ENCODE data around the gene KIT. TPM values are rescaled to one million over a fixed set of nuclear protein-coding genes. Genes with fewer than 3 reads are reported as not detected.

The KIT gene
- total RNA-seq, 1 donor from 2014 or later, result 1.2 TPM

- H3K27ac ChIP-seq (replicated peaks), result no peak overlapping the region
- no peaks in the 10 kb centered on the region for H3K4me1 ChIP-seq
- no peak for TF ChIP-seq CTCF (IDR thresholded peaks at IDR 0.05; ENCODE audit: borderline replicate concordance)
- no peaks in the 10 kb centered on the region for H3K27me3 ChIP-seq (ENCODE audit: low read depth)
- H3K36me3 ChIP-seq, result no peaks in the 10 kb centered on the region
- intact Hi-C loops (cut with micrococcal nuclease), result no loop called here
- H3K4me3 ChIP-seq, result no peak overlapping the region
- DNase-seq, result no peak
- H3K9me3 ChIP-seq (replicated peaks), result no peaks in the 10 kb centered on the region
These were observed 28.1 kb downstream of the KIT start for GRCh38 chr4:54685810-54686209.

GRCh38 chr4:54687887-54688841 lies 30.4 kb downstream of the KIT start:
- H3K4me3 ChIP-seq, result no peak overlapping the region
- no peaks in the 10 kb centered on the region for H3K9me3 ChIP-seq (replicated peaks)
- intact Hi-C loops (cut with micrococcal nuclease), result no loop called here
- H3K27ac ChIP-seq (replicated peaks), result no peak overlapping the region
- no peaks in the 10 kb centered on the region for H3K27me3 ChIP-seq (ENCODE audit: low read depth)
- TF ChIP-seq CTCF (IDR thresholded peaks at IDR 0.05; ENCODE audit: borderline replicate concordance), result no peak
- H3K36me3 ChIP-seq, result no peaks in the 10 kb centered on the region
- H3K4me1 ChIP-seq, result no peaks in the 10 kb centered on the region
- DNase-seq, result no peak

- H3K36me3 ChIP-seq, result no peaks in the 10 kb centered on the region
- no peaks in the 10 kb centered on the region for H3K4me1 ChIP-seq
- no peak for DNase-seq
- TF ChIP-seq CTCF (IDR thresholded peaks at IDR 0.05; ENCODE audit: borderline replicate concordance), result no peak
- no peaks in the 10 kb centered on the region for H3K27me3 ChIP-seq (ENCODE audit: low read depth)
- H3K27ac ChIP-seq (replicated peaks), result no peak overlapping the region
- intact Hi-C loops (cut with micrococcal nuclease), result no loop called here
- no peaks in the 10 kb centered on the region for H3K9me3 ChIP-seq (replicated peaks)
- no peak overlapping the region for H3K4me3 ChIP-seq
These were observed 37.6 kb downstream of the KIT start for GRCh38 chr4:54695337-54695736.

GRCh38 chr4:54695788-54696187 lies 38.0 kb downstream of the KIT start:
- Histone ChIP-seq H3K9me3 (replicated peaks) (no peaks in the 10 kb centered on the region), H3K36me3 (no peaks in the 10 kb centered on the region), H3K4me3 (no peak overlapping the region), H3K4me1 (no peaks in the 10 kb centered on the region), H3K27me3 (ENCODE audit: low read depth) (no peaks in the 10 kb centered on the region), H3K27ac (replicated peaks) (no peak overlapping the region)
- TF ChIP-seq CTCF (IDR thresholded peaks at IDR 0.05; ENCODE audit: borderline replicate concordance), result no peak
- DNase-seq, result no peak
- intact Hi-C loops (cut with micrococcal nuclease), result no loop called here

GRCh38 chr4:54696649-54697048 lies 38.9 kb downstream of the KIT start:
- Histone ChIP-seq H3K4me1 (no peaks in the 10 kb centered on the region), H3K4me3 (no peak overlapping the region), H3K36me3 (no peaks in the 10 kb centered on the region), H3K9me3 (replicated peaks) (no peaks in the 10 kb centered on the region), H3K27ac (replicated peaks) (no peak overlapping the region), H3K27me3 (ENCODE audit: low read depth) (no peaks in the 10 kb centered on the region)
- no peak for DNase-seq
- intact Hi-C loops (cut with micrococcal nuclease), result no loop called here
- TF ChIP-seq CTCF (IDR thresholded peaks at IDR 0.05; ENCODE audit: borderline replicate concordance), result no peak
